Stimulated activated CD4-positive, alpha-beta T cell treated with anti-CD3 and anti-CD28 coated beads, Interleukin-12 subunit alpha, Interleukin-12 subunit beta, amount 100 ng/mL, for 48 hours (primary cell): ENCODE results near the gene CBFA2T3.

Source experiments
- DNase-seq, 3 donors: peaks; one replicate each; pipeline ENCODE4 v3.0.0-alpha.2; 2020; ENCODE audit warnings: low read depth in 2 of 3, low spot score in 1 of 3

Gene CBFA2T3

DNA sequence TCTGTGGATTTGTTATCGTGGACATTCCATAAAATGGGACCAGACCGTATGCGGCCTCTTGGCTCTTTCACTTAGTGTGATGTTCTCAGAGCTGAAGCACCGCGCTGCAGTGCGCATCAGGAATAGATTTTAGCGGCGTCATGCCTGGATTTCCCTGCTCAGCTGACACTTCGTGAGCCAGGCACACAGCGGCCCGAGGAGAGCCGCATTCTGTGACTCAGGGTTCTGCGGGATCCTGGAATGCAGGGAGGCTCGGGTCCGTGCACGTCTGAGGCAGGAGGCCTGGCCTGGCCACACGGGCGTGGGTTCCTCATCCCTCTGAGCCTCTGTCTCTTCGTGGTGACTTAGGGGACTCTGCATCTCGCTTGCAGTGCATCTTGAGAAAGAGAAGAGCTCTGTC lies 13.4 kb downstream of the CBFA2T3 start:
- no peak for DNase-seq

DNA sequence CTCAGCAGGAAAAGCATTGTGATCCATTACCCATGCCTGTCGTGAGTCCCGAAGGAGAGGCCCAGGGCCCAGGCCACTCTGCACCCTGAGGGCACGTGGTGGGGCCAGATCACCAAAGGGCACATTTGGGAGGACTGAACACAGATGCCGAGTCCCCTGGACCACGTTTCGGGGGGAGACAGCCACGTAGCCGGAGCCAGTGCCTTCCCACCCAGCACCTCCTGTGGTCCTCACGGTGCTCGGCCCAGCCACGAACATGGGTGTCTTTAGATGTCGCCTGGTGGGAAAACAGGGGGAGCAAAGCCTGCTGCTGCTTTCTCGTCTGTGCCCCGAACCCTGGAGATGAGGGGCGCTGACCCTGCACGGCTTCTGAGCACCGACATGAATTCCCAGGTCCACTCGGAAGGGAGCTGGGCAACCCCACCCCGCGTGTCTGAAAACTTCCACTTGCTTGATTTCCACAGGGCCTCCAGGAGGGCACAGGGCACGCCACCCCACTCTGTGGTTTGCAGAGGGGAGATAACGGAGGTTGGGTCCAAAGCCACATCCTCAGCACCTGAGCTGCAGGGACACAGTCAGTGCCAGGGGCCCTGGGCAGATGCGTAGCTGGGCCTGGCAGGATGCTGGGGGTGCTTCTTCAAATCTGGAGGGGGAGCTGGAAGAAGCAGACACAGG lies 14.4 kb downstream of the CBFA2T3 start:
- no peak for DNase-seq

DNA sequence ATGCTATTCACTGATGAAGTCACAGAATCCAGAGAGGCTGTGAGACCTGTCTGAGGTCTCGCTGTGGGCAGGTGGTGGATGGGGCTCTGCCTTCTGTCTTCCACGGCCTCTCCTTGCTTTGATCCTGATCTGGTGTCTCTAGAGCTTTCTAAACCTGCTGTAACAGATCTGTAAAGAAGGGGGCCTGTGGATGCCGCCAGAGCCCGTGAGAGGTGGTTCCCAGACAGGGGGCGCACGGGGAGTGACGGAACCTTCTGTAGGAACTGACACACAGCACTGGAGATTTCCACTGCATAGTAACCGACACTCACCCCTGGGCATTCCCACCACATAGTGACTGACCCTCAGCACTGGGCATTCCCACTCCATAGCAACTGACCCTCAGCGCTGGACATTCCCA lies 16.0 kb downstream of the CBFA2T3 start:
- no peak for DNase-seq

DNA sequence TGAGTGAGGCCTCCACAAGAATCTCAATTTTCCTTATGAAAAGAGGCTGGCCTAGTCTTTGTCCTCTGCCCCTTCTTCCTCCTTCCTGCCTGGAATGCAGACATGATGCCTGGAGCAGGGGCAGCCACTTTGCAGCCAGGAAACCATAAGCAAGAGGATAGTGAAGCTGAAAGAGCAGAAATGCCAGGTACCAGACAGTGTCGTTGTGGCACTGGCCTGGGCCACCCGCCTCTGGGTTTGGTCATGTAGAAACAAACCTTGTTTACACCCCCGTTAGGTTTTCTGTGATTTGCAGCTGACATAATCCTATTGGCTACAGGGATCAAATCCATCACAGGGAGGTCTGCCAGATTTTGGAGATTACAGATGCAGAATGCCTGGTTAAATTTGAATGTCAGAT lies 16.5 kb downstream of the CBFA2T3 start:
- DNase-seq: no peak

DNA sequence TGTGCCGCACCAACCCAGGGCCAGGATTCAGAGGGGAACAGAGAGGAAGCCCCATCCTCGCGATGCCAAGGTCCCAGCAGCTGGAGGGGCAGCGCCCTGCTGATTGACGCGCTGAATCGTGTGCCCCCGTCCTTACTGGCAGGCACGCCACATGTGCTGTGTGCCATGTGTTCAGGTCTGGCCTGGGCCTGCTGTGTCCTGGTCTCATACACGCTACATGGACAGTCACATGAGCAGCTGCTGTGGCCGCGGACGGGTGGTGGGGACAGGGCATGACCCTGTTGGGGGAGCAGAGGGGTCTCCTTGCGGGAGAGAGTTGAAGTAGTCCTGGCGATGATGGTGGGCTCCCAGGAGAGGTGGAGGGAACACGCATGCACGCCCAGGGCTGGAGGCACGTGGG lies 18.0 kb downstream of the CBFA2T3 start:
- no peak for DNase-seq

DNA sequence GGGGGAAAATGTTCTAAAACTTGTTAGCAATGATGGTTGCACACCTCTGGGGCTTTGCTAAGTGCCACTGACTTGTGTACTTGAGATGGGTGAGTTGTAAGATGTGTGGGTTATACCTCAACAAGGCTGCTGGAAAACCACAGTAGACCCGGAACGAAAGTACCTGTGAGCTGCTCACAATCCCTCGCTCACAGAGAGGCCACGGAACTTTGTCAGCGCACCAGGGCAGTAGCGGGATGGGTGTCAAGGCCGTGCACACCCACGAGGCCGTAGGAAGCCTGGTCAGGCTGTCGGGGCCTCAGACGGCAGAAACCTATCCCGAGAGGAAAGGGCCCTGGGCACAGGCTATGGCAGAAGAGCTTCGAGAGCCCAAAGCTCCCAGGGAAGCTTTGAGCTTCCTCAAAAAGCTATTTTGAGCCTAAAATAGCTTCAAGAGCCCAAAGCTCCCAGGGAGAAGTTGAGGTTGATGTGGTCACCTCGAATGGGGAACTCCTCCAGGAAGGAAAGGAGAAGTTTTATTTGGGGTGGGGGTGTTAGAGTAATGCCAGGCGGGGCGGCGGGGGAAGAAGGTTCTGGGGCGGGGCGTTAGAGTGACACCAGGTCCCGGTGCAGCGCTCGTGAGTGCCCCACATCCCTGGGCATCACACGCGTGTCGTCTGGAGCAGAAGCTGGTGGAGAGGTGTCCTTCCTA lies 19.0 kb downstream of the CBFA2T3 start:
- DNase-seq: no peak

DNA sequence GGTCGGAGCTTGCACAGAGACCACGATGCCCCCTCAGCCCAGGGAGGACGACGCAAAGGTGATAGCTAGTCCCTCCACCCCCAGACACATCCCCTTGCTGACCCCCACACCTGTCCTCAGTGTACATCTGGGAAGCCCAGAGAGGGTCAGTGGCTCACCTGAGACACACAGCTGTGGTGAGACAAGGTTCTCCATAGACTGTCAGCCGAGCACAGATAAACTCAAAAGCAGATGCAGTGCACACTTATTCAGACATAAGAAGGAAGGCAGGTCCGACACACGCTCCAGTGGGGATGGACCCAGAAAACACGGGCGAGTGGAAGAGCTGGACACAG lies 19.6 kb downstream of the CBFA2T3 start:
- no peak for DNase-seq

DNA sequence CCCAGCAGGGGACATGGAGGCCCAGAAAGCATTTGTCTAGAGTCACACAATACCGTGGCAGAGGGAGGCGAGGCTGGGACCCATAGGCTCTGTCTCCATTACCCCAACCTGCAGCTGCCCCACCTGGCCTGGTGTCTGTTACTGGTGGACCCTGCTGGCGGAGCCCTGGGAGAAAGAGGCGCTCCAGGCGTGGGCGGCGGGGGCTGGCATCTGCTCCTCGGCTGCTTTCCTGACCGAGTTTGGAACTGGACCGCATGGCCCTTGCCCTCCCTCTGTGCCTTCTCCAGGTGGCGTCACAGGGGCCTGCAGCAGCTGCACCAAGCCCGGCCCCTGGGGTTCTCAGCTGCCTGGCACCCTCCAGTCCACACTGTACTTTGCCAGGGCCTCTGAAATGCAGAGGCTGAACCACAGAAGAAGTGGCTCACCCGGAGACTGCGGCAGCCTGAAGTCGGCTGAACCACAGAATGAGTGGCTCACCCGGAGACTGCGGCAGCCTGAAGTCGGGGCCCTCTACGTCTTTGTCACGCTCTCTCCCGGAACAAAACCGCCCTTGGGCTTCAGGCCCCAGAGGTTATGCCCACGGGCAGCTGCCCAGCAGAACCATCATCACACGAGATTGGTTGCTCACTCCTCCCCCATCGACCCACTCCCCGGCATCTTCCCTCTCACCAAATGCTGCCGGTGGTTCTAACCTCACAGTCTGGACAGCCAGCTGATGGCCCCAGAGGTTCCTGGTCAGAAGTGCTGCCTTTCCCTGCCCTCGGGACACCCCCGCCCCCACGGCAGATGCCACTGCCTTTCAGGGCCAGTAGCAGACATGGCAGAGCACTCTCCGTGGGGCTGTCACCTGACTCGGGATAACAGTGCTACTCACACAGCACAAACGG lies 20.2 kb downstream of the CBFA2T3 start:
- DNase-seq: no peak

DNA sequence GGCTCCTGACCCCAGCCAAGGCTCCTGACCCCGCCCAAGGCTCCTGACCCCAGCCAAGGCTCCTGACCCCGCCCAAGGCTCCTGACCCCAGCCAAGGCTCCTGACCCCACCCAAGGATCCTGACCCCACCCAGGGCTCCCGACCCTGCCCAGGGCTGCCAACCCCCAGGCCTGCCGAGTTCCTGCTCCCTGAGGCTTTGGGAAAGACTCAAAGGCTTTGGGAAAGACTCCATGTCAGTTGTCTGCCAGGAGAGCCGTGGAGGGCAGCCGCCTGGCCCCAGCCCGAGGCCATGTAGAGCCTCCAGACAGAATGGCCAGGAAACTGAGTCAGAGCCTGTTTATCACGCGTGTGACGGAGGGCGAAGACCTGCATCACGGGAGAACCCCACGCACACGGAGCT lies 21.1 kb downstream of the CBFA2T3 start:
- DNase-seq: no peak

DNA sequence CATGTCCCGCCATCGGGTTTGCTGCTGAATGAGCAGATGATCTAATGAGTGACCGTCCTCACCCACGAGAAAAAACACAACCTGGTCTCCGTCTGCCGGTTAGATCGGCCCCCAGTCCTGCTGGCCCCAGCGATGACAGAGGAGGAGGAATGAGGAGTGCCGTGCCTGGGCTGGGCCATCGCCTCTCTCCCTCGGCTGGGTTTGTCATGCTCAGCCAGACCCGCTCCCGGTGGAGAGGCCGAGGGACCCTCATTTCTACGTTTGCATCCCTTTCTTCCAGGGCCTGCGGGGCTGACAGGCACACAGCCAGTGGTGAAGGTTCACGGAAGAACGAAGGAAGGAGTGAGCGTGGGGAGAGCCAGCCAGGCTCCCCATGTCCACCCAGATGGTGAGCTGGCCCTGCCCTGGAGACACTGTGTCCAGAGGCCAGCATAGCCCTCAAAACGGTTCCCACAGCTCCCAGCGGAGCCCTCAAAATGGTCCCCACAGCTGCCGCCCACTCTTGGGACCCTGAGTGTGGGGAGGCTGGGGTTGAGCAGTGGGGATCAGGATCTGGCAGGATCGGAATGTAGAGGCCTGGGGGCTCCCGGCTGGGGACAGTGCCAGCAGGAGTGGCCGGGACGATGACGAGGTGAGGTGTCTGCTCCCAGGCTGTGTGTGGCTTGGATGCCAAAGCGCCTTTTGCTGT lies 23.9 kb downstream of the CBFA2T3 start:
- DNase-seq: no peak

DNA sequence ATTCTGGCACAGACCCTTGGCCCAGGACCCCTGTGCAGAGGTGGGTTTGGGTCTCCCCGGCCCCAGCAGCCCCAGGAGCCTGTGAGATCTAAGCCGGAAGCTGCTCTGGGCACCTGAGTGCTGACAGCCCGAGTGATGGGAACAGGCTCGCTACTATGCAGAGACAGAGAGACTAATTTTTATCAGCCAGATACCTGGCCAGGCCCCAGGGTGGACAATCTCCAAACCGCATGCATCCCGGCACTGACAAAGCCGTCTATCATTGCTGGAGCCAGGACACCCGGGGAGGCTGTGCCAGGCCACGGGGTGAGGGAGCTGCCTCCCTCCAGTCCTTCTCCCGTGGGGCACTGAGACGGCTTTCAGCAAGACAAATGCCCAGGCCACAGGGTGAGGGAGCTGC lies 25.0 kb downstream of the CBFA2T3 start:
- no peak for DNase-seq

DNA sequence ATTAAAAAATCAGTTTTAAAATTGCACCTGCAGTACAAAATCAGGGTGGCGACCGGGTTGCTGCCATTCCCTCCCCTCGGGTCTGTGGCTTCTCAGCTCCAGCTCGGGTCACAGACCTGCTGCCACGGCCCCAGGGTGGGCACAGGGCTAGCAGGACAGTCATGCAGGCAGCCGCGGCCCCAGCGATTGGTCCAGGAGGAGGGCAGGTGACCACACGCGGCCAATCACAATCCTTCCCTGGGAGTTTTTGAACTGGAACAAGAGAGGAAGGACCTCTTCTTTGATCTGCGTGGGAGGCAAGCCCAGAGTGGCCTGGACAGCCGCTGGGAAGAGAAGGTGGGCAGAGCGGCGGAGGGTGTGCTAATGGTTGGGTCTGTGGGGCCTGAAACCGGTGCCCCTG lies 25.5 kb downstream of the CBFA2T3 start:
- no peak for DNase-seq

DNA sequence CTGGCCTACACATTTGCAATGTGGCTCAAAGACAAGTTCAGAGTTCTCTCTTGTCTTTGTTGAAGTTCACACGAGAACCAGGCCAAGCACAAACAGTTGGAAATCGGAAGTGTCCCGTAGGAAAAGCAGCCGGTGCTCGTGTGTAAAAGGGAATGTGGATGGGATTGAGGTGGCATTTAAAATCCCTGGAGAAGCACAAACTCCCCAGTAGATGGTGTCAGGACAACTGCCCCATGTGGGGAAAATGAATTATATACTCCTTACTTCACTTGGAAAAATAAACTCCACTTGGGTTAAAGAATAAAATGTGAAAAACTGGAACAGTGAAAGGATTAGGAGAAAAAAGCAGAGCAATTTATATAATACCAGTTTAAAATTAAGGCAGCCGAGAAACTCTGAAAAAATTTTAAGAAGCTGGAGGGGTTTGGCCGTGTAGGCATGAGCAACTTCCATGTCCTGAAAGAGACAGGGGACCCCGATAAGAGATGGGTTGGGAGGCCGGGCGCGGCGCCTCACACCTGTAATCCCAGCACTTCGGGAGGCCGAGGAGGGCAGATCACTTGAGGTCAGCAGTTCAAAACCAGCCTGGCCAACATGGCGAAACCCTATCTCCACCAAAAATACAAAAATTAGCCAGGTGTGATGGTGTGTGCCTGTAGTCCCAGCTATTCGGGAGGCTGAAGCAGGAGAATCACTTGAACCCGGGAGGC lies 28.1 kb downstream of the CBFA2T3 start:
- DNase-seq: no peak

DNA sequence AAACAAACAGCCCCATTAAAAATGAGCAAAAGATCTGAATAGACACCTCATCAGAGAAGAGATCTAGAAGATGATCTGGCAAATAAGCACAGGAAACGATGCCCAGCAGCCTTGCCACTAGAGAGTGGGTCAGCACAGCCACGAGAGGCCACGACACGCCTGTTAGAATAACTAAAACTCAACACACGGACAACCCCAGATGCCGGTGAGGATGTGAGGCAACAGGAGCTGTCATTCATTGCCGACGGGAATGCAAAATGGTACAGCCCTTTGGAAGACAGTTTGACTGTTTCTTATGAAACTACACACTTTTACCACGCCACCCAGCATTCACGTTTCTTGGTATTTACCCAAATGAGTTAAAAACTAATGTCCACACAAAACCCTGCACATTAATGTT lies 31.5 kb downstream of the CBFA2T3 start:
- no peak for DNase-seq

DNA sequence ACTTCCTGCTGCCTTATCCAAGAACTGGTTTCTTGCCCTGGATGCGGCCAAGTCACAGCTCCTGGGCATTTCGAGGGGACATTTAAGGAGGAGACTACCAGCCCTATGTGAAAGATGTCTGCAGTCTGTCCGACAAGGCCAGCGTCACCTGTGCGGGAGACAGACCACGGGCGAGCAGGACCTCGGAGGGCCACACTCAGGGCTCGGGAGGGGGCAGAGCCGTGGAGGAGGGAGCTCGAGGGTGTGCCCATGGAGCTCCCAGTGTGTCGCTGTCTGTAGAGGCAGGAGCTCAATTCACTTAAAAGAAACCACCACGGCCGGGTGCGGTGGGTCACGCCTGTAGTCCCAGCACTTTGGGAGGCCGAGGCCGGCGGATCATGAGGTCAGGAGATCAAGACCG lies 33.3 kb downstream of the CBFA2T3 start:
- DNase-seq: no peak

DNA sequence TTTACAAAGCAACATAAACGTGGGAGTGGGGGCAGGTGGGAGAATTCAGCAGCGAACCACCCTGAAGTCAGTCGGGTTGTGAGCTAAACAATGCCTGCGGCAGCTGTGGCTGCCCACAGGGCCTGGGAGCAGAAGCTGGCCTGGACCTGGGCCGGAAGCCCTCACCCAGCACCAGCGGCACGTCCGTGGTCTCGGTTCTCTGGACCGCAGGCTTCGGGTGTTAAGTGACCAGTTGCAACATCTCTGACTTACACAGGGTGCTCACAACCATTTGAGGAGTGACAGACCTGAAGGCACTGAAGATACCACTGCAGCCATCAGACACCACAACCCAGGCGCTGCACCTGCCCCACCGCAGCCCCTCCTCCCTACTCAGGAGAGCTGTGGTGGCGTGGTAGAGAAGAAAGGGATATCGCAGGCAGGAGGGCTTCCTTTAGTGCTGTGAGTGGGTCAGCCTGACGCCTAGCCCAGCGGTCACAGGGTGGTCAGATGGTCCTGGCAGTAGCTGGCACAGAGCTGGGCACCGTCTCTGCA lies 33.8 kb downstream of the CBFA2T3 start:
- DNase-seq: no peak

DNA sequence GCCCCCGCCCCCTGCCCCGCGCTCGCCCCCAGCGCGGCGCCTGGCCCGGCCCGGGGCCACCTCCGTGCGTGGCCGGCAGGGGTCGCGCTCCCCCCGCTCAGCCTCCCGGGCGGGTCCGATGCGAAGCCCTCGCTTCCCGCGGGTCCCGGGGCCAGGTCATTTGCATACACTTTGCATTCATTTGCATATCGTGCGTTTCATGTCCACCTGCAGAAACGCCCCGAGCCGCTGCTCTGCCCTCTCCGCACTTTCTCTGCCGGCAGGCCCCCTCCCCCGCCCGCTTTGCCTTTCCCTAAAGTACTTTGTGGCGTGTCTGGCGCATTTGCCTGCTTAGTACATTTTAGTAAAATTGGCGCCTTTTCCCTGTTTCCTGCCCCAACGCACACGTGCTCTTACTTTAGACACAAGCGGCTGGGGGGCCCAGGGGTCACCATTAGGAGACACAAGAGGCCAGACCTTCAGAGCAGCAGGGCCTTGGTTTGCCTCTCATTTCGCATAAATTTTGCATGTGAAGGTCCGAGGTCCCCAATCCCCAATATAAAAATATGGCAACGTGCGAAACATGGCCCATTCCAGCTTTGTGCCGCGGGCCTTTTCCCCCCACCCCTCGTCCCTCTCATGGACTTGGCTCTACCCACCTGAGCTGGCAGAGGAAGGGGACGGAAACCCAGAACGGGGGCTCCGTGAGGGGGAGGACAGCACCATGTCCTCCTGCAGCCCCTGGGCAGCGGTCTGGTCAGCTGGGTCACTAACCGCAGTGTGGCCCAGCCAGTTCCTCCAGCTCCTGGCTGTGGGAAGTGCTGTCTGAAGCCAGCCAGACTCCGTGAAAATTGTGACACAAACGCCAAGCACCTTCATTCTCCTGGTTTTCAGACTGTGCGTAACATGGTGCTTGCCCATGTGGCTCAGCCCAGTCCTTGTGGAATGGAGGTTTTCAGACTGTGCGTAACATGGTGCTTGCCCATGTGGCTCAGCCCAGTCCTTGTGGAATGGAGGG lies 34.8 kb downstream of the CBFA2T3 start:
- DNase-seq: peak; percentile 33 to 40 (median 39)

DNA sequence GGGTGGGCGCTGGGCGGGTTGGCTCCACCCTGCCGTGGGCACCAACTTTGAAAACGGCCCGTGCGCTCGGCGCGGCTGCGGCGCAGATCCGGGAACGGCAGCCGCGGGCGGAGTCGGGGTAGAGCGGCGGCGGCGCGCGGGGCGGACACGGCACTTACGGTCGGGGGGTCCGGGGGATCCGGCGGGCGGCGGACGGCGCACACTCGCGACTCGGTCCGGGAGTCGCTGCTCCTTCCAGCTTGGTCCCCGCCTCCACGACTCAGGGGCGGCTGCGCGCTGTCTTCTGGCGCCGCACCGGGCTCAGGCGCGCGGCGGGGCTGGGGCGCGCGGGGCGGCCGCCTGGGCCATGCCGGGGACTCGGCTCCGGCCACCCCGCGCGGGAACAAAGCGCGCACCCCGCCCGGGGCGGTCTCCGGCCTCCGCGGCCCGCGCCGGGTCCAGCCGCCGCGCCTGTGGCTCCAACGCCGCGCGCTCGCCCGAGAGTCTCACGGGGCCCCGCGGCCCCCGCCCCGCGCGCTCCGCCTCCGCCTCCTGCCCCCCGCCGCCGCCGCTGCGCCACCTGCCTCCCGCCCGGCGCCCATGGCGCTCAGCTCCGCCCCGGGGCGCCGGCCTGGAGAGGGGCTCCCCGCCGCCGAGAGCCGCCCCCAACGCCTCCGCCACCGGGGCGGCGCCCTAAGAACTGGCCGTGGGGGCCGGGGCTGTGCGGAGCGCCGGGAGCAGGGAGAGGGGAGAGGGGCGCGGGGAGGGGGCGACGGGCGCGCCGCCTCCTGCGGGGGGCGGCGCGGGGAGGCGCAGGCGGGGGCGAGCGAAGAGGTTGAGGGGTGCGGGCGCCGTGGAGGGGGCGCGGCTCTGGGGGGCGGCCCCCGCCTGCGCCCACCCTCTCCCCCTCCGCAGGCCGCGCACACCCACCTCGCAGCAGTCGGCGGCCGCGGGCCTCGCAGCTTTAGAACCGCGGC lies 35.9 kb downstream of the CBFA2T3 start:
- no peak for DNase-seq
